GM19240 (cell line): Measurements from ENCODE around the gene OSBPL6.

Experiments
- DNase-seq: peaks from one replicate; pipeline ENCODE4 v3.0.0; 2011; ENCODE audit warnings: low spot score; ENCODE audit not compliant: insufficient read length

OSBPL6 gene

DNA sequence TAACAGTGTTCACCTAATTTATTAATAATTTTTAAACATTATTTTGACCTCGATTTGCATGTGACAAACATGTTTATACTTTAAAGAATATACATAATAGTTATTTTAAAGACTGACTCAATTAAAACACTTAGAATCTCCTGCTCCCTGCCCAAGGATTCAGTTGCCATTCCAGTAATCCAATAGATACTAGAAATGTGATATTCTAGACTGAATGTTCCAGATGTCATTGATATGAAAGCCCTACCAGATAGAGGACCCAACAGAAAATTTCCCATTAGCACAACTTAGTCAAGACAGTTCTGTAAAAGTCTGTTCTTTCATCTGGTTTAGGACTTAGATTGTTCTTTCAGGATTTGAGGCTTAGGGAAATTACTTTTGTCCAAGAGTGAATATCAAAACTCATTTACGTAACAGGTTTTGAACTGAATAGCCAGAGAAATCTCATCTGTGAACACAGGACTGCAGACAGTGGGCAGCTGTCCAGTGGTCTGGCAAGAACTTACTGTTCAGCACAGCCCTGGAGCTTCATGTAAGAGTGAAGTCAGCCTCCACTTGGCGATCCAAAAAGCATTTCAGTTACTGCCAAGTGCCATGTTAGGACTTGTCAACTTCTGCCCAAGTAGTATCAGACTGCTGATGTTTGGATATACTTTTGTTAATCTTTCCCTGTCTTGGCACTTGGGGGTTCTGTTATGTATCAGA, 77.5 kb downstream of the OSBPL6 start:
- no peak for DNase-seq

DNA sequence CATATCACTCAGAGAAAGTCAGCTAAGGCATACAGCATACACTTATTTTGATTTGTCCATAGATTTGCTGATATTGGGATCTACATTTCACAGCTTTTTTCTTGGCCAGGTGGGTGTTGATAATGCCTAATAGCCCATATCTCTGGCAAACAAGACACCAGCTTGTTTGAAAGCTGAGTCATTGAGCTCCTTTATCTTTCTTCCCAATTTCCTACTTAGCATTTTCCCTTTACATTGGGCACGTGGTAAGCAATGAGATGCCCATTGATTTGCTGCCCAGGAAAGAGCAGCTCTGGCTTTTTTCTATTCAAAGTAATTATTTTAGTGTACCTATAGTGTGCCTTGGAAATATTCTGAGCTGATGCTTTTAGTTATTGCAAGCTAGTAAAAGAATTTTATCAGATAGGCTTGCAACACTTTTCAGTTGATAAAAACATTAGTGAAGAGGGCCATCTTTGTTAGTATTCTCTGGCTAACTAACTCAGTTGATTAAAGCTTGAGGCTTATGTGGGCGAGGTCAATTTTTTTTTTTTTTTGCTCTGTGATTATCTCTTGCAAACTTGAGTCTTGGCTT, 79.6 kb downstream of the OSBPL6 start:
- no peak for DNase-seq

GRCh38 chr2:178275600-178275999, 81.3 kb downstream of the OSBPL6 start:
- no peak for DNase-seq

- no peak for DNase-seq
Observed at GRCh38 chr2:178277741-178278197, 83.5 kb downstream of the OSBPL6 start.

- DNase-seq, result no peak
Observed at GRCh38 chr2:178279142-178279541, 84.8 kb downstream of the OSBPL6 start.

- no peak for DNase-seq
Observed at GRCh38 chr2:178279636-178280035, 85.3 kb downstream of the OSBPL6 start.

GRCh38 chr2:178280244-178280852, 86.0 kb downstream of the OSBPL6 start:
- DNase-seq, result peak; percentile 3

- DNase-seq, result no peak
Observed at GRCh38 chr2:178282075-178282815, 87.9 kb downstream of the OSBPL6 start.

GRCh38 chr2:178283341-178283918, 89.1 kb downstream of the OSBPL6 start:
- DNase-seq, result no peak

DNA sequence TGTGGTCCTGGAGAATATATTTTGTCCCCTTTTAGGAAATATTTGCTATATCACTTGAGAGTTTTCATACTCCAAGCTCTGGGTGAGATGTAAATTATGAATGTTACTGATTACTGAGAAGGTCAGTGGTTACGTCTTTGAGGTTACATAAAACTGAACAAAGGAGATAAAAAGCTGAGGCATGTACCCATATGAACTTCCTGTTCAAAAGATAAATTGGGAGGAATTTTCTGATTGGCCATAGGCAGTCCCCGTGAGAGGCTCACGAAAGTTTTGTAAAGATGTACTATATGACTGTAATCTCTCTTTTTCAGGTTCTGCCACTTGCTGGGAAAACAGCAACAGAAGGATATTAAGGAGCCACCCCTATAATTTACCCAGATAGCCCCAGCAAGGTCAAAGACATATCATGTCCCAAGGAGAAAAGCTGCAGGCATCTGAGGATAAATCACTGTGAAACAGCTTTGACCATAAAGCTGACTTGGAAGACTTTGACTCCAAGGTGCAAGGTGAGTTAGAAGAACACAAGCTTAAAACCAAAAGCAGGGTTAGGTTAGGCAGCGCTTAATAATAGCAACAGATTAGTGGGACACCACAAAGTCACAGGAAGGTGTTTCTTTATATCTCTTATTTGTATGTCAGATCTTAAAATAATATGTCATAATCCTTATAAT, 90.4 kb downstream of the OSBPL6 start:
- DNase-seq, result no peak

GRCh38 chr2:178285287-178285615, 90.9 kb downstream of the OSBPL6 start:
- DNase-seq, result no peak

DNA sequence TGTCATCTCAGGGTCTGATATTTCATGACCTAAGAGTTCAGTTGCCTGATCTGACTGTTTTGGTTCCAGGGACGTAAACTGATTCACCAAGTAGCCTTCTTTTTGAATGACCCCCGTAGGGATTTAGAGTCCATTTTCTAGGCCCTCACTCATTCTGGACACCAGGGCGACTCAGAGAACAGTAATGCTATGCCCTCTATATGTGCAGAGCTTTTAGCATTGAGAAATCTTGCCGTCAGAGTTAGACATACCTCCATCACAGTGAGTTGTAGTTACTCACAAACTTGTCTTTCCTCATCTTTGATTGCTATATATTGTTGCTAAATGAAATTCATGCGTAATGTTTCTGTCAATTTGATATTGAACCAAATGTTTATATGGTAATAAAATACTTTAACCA, 92.3 kb downstream of the OSBPL6 start:
- DNase-seq, result no peak

DNA sequence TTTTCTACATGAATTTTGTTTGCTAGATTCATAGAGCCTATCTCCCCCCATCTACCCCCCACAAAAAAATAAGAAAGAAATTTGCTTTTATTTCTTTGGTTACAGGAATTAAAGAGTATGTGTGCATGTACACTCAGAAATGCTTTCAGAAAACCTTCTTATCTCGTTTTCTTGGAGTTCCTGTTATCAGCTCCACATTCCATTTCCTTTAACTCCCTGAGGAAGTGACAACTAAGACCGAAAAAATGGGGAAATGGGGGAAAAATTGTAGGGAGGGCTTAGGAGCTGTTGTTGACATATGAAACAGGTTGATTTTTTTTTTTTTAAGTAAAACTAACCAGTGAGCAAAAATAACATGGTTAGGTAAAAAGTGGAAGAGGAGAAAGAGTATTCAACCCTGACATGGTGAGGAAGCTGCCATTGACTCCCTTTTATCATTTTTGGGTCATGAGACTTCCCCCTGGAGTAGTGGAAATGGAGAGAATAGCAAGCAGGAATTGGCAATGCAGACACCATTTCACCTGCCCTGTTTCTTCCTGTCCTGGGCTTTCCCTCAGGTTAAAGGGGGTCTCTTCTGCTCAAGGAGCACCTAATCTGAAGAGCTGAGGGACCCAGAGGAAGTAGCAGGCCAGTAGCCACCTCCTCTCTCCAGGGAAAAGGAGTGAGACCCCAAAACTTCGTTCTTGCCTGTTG, 93.5 kb downstream of the OSBPL6 start:
- DNase-seq, result no peak

- DNase-seq, result no peak
Observed at GRCh38 chr2:178291703-178292102, 97.4 kb downstream of the OSBPL6 start.

DNA sequence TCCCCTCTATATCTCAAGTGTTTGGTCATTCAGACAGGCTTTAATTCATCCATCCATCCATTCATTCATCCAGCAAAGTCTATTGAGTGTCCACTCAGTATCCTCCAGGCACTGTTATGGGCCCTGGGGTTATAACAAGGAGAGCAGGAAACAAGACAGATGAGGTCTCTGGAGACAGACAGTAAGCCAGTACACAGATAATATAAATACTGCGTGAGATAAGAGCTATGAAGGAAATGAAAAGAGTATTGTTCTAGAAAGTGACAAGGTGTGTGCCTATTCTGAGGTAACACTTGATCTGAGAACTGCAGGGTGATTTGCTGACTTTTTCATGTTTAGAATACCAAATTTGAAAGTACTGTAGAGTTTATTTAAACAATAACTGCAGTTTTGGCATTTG, 98.3 kb downstream of the OSBPL6 start:
- DNase-seq, result no peak

GRCh38 chr2:178295115-178295514, 100.8 kb downstream of the OSBPL6 start:
- DNase-seq, result no peak

- DNase-seq, result no peak
Observed at GRCh38 chr2:178295906-178296305, 101.6 kb downstream of the OSBPL6 start.

DNA sequence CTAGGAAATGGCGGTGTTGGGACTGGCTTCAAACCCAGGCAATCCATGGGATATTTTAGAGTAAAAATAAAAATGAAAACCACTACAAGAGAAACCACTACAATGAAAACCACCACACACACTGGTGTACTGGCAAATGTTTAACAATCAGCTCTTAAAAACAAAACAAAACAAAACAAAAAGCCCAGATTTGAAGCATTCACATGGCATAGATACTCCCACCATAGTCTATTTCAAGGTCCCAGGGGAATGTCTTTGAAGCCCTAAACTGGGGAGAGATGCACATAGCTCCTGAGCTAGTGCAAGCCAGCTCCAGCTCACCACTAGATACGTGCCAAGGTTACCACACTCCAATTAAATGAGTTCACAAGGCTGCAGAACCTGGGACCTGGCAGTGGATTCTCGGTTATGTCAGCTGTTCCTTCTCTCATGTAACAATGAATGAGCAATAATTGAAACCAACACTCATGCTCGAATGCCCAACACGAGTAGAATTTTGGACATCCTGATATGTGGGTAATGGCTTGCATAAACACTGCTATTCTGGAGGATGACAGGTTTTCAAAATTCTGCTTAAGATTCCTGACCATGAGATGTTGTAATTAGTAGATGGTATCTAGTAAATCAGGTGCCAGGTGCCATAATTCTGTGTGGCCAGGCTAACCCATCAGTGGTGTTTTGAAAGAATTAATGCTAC, 102.2 kb downstream of the OSBPL6 start:
- no peak for DNase-seq

DNA sequence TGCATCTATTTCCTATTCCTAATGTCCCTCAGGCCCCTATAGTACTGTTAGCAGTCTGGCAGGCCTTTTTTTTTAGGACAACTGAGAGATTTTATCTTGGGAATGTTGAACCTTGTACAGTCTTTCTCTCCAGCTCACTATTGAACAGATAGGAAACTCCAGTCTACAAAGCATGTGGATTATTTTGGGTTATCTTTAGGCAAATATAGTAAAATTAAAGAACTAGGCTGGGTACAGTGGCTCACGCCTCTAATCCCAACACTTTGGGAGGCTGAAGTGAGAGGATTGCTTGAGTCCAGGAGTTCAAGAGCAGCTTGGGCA, 102.7 kb downstream of the OSBPL6 start:
- no peak for DNase-seq

DNA sequence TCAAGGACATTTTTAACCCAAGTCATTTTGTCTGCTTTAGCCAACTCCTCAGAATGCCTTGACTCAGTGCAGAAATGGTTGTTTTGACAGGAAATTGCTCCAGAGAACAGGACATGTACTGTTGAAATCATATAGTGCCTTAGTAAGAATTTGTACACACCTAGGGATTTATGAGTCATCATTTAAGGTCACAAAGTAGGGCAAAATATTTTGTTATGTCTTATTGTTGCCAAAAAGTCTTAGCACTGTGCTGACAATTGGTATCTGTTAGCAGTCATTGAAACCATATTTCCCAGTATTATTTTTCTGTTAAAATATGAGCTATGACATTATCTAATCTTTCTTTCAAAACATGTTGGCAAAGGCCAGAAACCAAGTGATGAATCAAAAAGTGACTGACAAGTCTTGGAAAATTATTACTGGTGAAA, 104.5 kb downstream of the OSBPL6 start:
- DNase-seq, result no peak
